ENCODE results near the gene MRGPRF.

MRGPRF gene

GRCh38 chr11:68989936-68990606, 23.0 kb downstream of the MRGPRF start:
- TF ChIP-seq CTCF (IDR thresholded peaks at IDR 0.05) = no peak
- no peak for TF ChIP-seq ZFX (IDR thresholded peaks at IDR 0.05; ENCODE audit: borderline replicate concordance)
- no peak overlapping the region for H3K27ac ChIP-seq

GRCh38 chr11:68988491-68988890, 24.6 kb downstream of the MRGPRF start:
- H3K27ac ChIP-seq = no peak overlapping the region
- TF ChIP-seq ZFX (IDR thresholded peaks at IDR 0.05; ENCODE audit: borderline replicate concordance) (no peak), CTCF (IDR thresholded peaks at IDR 0.05) (no peak)

GRCh38 chr11:68987211-68987610, 25.8 kb downstream of the MRGPRF start:
- no peak overlapping the region for H3K27ac ChIP-seq
- TF ChIP-seq ZFX (IDR thresholded peaks at IDR 0.05; ENCODE audit: borderline replicate concordance) = no peak
- TF ChIP-seq CTCF (IDR thresholded peaks at IDR 0.05) = no peak

GRCh38 chr11:68983801-68984200, 29.2 kb downstream of the MRGPRF start:
- no peak overlapping the region for H3K27ac ChIP-seq
- TF ChIP-seq CTCF (IDR thresholded peaks at IDR 0.05) (no peak), ZFX (IDR thresholded peaks at IDR 0.05; ENCODE audit: borderline replicate concordance) (no peak)

GRCh38 chr11:68982134-68982533, 30.9 kb downstream of the MRGPRF start:
- no peak overlapping the region for H3K27ac ChIP-seq
- TF ChIP-seq ZFX (IDR thresholded peaks at IDR 0.05; ENCODE audit: borderline replicate concordance) (no peak), CTCF (IDR thresholded peaks at IDR 0.05) (no peak)

GRCh38 chr11:68980776-68981065, 32.3 kb downstream of the MRGPRF start, which contains the start of gene MRGPRD:
TSS of gene MRGPRD (minus strand) at chr11:68980986. CDS start at chr11:68980986, 0 bp downstream.
- no peak within 1 kb of the TSS for H3K27ac ChIP-seq
- no peak for TF ChIP-seq ZFX (IDR thresholded peaks at IDR 0.05; ENCODE audit: borderline replicate concordance)
- no peak for TF ChIP-seq CTCF (IDR thresholded peaks at IDR 0.05)

- TF ChIP-seq ZFX (IDR thresholded peaks at IDR 0.05; ENCODE audit: borderline replicate concordance) (no peak), CTCF (IDR thresholded peaks at IDR 0.05) (no peak)
- H3K27ac ChIP-seq = no peak overlapping the region
Measured at GRCh38 chr11:68979931-68980775, 32.9 kb downstream of the MRGPRF start.

All from 22Rv1 (cell line).